H1 (cell line): Measurements from ENCODE around the gene KCNK3. TPM values are rescaled to one million over a fixed set of nuclear protein-coding genes. Genes with fewer than 3 reads are reported as not detected.

Source experiments
- CTCF ChIA-PET: fragments of 300-600 bp; sonication (Branson Sonifier 250); formaldehyde crosslinking; loops from one replicate; lab custom pipeline; 2021; ENCODE audit not compliant: partially characterized antibody; lab: Charles Lee
- POLR2A ChIA-PET: fragments of 300-600 bp; sonication (Branson Sonifier 250); formaldehyde crosslinking; loops from one replicate; lab custom pipeline; 2021; ENCODE audit warnings: inconsistent platforms; ENCODE audit not compliant: partially characterized antibody; lab: Charles Lee
- DNase-seq, 2 experiments: peaks; one replicate each; pipeline versions ENCODE4 v3.0.0 to v3.0.0-alpha.2; 2010 to 2022; ENCODE audit warnings: low spot score in 2 of 2, low read depth in 1 of 2, mixed read lengths in 1 of 2
- FAIRE-seq: peaks from 2 replicates; lab custom pipeline; 2011; peaks lifted over from hg19 to GRCh38; lab: Jason Lieb, UNC
- H2AFZ ChIP-seq: 2 replicates; pipeline ENCODE4 v1.8.1; 2012; ENCODE audit warnings: low read length, inconsistent platforms
- H2AK5ac ChIP-seq: 2 replicates; pipeline ENCODE4 v1.6.1; 2013; ENCODE audit warnings: low read depth, low read length
- H2BK120ac ChIP-seq: replicated peaks from 2 replicates; pipeline ENCODE3; 2013; ENCODE audit warnings: low read depth, low read length, inconsistent platforms
- H2BK12ac ChIP-seq: 2 replicates; pipeline ENCODE4 v1.6.1; 2013; ENCODE audit warnings: low read depth, low read length
- H2BK15ac ChIP-seq: 2 replicates; pipeline ENCODE4 v1.6.1; 2013; ENCODE audit warnings: low read length
- H2BK20ac ChIP-seq: 2 replicates; pipeline ENCODE4 v1.6.1; 2013; ENCODE audit warnings: low read length
- H2BK5ac ChIP-seq: 2 replicates; pipeline ENCODE4 v1.6.1; 2013; ENCODE audit warnings: low read depth, low read length
- H3K14ac ChIP-seq: 2 replicates; pipeline ENCODE4 v1.6.1; 2013; ENCODE audit warnings: inconsistent platforms; ENCODE audit not compliant: insufficient read length
- H3K18ac ChIP-seq: 2 replicates; pipeline ENCODE4 v1.6.1; 2013; ENCODE audit warnings: low read length; ENCODE audit errors: extremely low read depth
- H3K23ac ChIP-seq: 2 replicates; pipeline ENCODE4 v1.6.1; 2013; ENCODE audit warnings: inconsistent platforms; ENCODE audit not compliant: insufficient read length
- H3K23me2 ChIP-seq: 2 replicates; pipeline ENCODE4 v1.6.1; 2013; ENCODE audit warnings: low read depth, low read length
- H3K27ac ChIP-seq: 2 replicates; pipeline ENCODE4 v1.6.1; 2011; ENCODE audit warnings: low read depth, low read length, inconsistent platforms
- H3K27me3 ChIP-seq, 4 experiments: replicated peaks in 1 of 4; 1 replicate in 1 of 4; 2 replicates in 3 of 4; pipeline versions ENCODE4 v1.6.1 to v1.8.1; 2011 to 2013; ENCODE audit warnings: low read length in 3 of 4, mild to moderate bottlenecking in 3 of 4, inconsistent platforms in 2 of 4, mixed read lengths in 2 of 4, moderate library complexity in 1 of 4; ENCODE audit not compliant: control insufficient read depth in 3 of 4, insufficient read depth in 3 of 4; ENCODE audit errors: extremely low read depth in 1 of 4
- H3K36me3 ChIP-seq, 4 experiments: 2 replicates each; pipeline versions ENCODE4 v1.6.1 to v1.8.1; 2011 to 2013; ENCODE audit warnings: mild to moderate bottlenecking in 4 of 4, low read length in 3 of 4, moderate library complexity in 2 of 4, control low read depth in 1 of 4, inconsistent platforms in 1 of 4; ENCODE audit not compliant: insufficient read depth in 4 of 4, control insufficient read depth in 2 of 4
- H3K4ac ChIP-seq: replicated peaks from 2 replicates; pipeline ENCODE3; 2013; ENCODE audit warnings: low read length, low read depth, mixed read lengths, inconsistent platforms; ENCODE audit not compliant: insufficient read length
- H3K4me1 ChIP-seq, 4 experiments: replicated peaks in 1 of 4; 1 replicate in 1 of 4; 2 replicates in 3 of 4; pipeline versions ENCODE4 v1.6.1 to v1.8.1; 2011 to 2013; ENCODE audit warnings: low read length in 3 of 4, inconsistent platforms in 2 of 4, mixed read lengths in 1 of 4; ENCODE audit not compliant: insufficient read depth in 4 of 4, control insufficient read depth in 3 of 4
- H3K4me2 ChIP-seq, 2 experiments: 2 replicates each; pipeline versions ENCODE4 v1.6.1 to v1.8.1; 2011 to 2013; ENCODE audit warnings: low read depth in 2 of 2, low read length in 2 of 2, control low read depth in 1 of 2, inconsistent platforms in 1 of 2, mild to moderate bottlenecking in 1 of 2; ENCODE audit not compliant: insufficient read depth in 1 of 2
- H3K4me3 ChIP-seq, 4 experiments: fragments of 200-600, 300-600 bp in 1 of 4; sonication (generic), shearing (Covaris generic), sonication (Bioruptor Twin) in 1 of 4; 2 replicates each; pipeline versions ENCODE4 v1.5.1 to v1.8.1; 2011 to 2016; ENCODE audit warnings: low read length in 4 of 4, low read depth in 3 of 4, control low read depth in 2 of 4, inconsistent platforms in 2 of 4, mild to moderate bottlenecking in 2 of 4, mixed read lengths in 1 of 4, moderate library complexity in 1 of 4; ENCODE audit not compliant: insufficient read depth in 2 of 4; ENCODE audit errors: extremely low read depth in 1 of 4
- H3K56ac ChIP-seq: replicated peaks from 2 replicates; pipeline ENCODE3; 2013; ENCODE audit warnings: low read depth, mild to moderate bottlenecking, mixed read lengths, low read length, inconsistent platforms; ENCODE audit not compliant: insufficient read length
- H3K79me1 ChIP-seq: 2 replicates; pipeline ENCODE4 v1.6.1; 2013; ENCODE audit warnings: low read depth, low read length, control low read depth
- H3K79me2 ChIP-seq, 2 experiments: 2 replicates each; pipeline versions ENCODE4 v1.6.1 to v1.8.1; 2012 to 2013; ENCODE audit warnings: low read length in 2 of 2, mild to moderate bottlenecking in 2 of 2, inconsistent platforms in 1 of 2; ENCODE audit not compliant: insufficient read depth in 2 of 2, control insufficient read depth in 1 of 2
- H3K9ac ChIP-seq, 4 experiments: replicated peaks in 1 of 4; 1 replicate in 1 of 4; 2 replicates in 3 of 4; pipeline versions ENCODE4 v1.6.1 to v1.8.1; 2011 to 2013; ENCODE audit warnings: low read depth in 3 of 4, low read length in 3 of 4, control low read depth in 2 of 4, mild to moderate bottlenecking in 2 of 4, moderate library complexity in 2 of 4, inconsistent platforms in 1 of 4; ENCODE audit errors: extremely low read depth in 1 of 4
- H3K9me3 ChIP-seq, 2 experiments: 2 replicates each; pipeline versions ENCODE4 v1.6.1 to v1.8.1; 2012 to 2013; ENCODE audit warnings: mild to moderate bottlenecking in 2 of 2, moderate library complexity in 2 of 2, control low read depth in 1 of 2, inconsistent platforms in 1 of 2, low read depth in 1 of 2, low read length in 1 of 2, mixed read lengths in 1 of 2; ENCODE audit not compliant: insufficient read depth in 2 of 2
- H4K20me1 ChIP-seq, 2 experiments: replicated peaks in 1 of 2; 2 replicates each; pipeline versions ENCODE3 to v1.8.1; 2011 to 2013; ENCODE audit warnings: inconsistent platforms in 2 of 2, low read length in 2 of 2, mild to moderate bottlenecking in 1 of 2; ENCODE audit not compliant: insufficient read depth in 2 of 2, control insufficient read depth in 1 of 2
- H4K5ac ChIP-seq: 2 replicates; pipeline ENCODE4 v1.6.1; 2013; ENCODE audit warnings: low read length, low read depth, mixed read lengths, inconsistent platforms; ENCODE audit not compliant: insufficient read length
- H4K8ac ChIP-seq: 2 replicates; pipeline ENCODE4 v1.8.0; 2013; ENCODE audit warnings: mild to moderate bottlenecking, moderate library complexity, low read length, inconsistent platforms; ENCODE audit not compliant: insufficient read depth; ENCODE audit errors: extremely low read depth
- H4K91ac ChIP-seq: replicated peaks from 2 replicates; pipeline ENCODE3; 2013; ENCODE audit warnings: low read length, mixed read lengths, inconsistent platforms; ENCODE audit not compliant: insufficient read length
- BRCA1 ChIP-seq: IDR thresholded peaks from 2 replicates; pipeline ENCODE4 v1.6.1; 2012; ENCODE audit warnings: low read depth, low read length, improper control_type of control experiment
- EP300 ChIP-seq, 2 experiments: IDR thresholded peaks; 1 replicate in 1 of 2; 2 replicates in 1 of 2; pipeline ENCODE4 v1.6.1; 2011 to 2012; ENCODE audit warnings: low read depth in 2 of 2, low read length in 2 of 2, mild to moderate bottlenecking in 2 of 2, borderline replicate concordance in 1 of 2, inconsistent platforms in 1 of 2, moderate library complexity in 1 of 2
- FOSL1 ChIP-seq: IDR thresholded peaks from 2 replicates; pipeline ENCODE4 v1.6.1; 2011; ENCODE audit warnings: mild to moderate bottlenecking, low read depth, low read length, moderate library complexity; ENCODE audit not compliant: insufficient read depth
- KDM5A ChIP-seq: fragments of 200-600 bp; IDR thresholded peaks from 2 replicates; pipeline ENCODE4 v1.7.1; 2012; ENCODE audit warnings: mild to moderate bottlenecking, low read length, inconsistent platforms, mixed read lengths
- PHF8 ChIP-seq: fragments of 200-600 bp; sonication (generic); conservative IDR thresholded peaks from 2 replicates; pipeline ENCODE4 v1.7.1; 2012; ENCODE audit warnings: low read depth, mild to moderate bottlenecking, inconsistent platforms, low read length, moderate library complexity
- POU5F1 ChIP-seq: IDR thresholded peaks from 2 replicates; pipeline ENCODE4 v1.6.1; 2011; ENCODE audit warnings: low read depth, mild to moderate bottlenecking, low read length, moderate library complexity
- RBBP5 ChIP-seq: IDR thresholded peaks from 2 replicates; pipeline ENCODE4 v1.7.1; 2012; ENCODE audit warnings: low read depth, mild to moderate bottlenecking, inconsistent platforms, low read length, moderate library complexity, borderline replicate concordance
- SIX5 ChIP-seq: IDR thresholded peaks from 2 replicates; pipeline ENCODE4 v1.6.1; 2011; ENCODE audit warnings: mild to moderate bottlenecking, low read depth, low read length
- SUZ12 ChIP-seq: fragments of 200-600 bp; sonication (generic); IDR thresholded peaks from 2 replicates; pipeline ENCODE4 v1.6.1; 2012; ENCODE audit warnings: mild to moderate bottlenecking, inconsistent platforms, low read length, moderate library complexity, mixed read lengths
- TBP ChIP-seq: IDR thresholded peaks from 2 replicates; pipeline ENCODE4 v1.6.1; 2011; ENCODE audit warnings: low read depth, low read length, improper control_type of control experiment
- WGBS, 2 experiments: shearing (Covaris generic) in 1 of 2; methylation state at CpG; one replicate each; pipeline versions ENCODE4 v1.1.6 to v1.1.7; 2013 to 2015; ENCODE audit warnings: low lambda C conversion rate in 2 of 2, mixed read lengths in 2 of 2, inconsistent platforms in 1 of 2, low coverage in 1 of 2, missing lambda C conversion rate in 1 of 2; ENCODE audit not compliant: insufficient replicate concordance in 2 of 2, insufficient coverage in 1 of 2, insufficient read length in 1 of 2; ENCODE audit errors: extremely low coverage in 1 of 2, missing lambda C conversion rate in 1 of 2; 5-methylcytosine and 5-hydroxymethylcytosine counted together
- polyA plus RNA-seq, 7 experiments: library from polyadenylated mRNA; depleted of rRNA in 3 of 7; stranded (reverse) in 5 of 7; unstranded in 2 of 7; fragments of >200 nt in 5 of 7; fragments of 200-250 nt in 2 of 7; gene quantifications; 1 replicate in 5 of 7; 2 replicates in 1 of 7; 4 replicates in 1 of 7; pipeline versions ENCODE4 v1.2.1 to v1.2.3, GENCODE V29; 2011 to 2013; ENCODE audit warnings: missing spikeins in 2 of 7, mixed read lengths in 2 of 7
- total RNA-seq: library from RNA; stranded (reverse); fragmentation: NEBNext Ultra II Directional; extraction: Animal tissue kit (Norgen Biotek cat#: 25700); gene quantifications from 2 replicates; pipeline ENCODE4 v1.2.1, GENCODE V29; 2021
- TF ChIP-seq, protein P1 (sequence below): IDR thresholded peaks from 2 replicates; pipeline ENCODE4 v1.6.1; 2011; ENCODE audit warnings: low read depth, mild to moderate bottlenecking, low read length; ENCODE audit not compliant: insufficient read depth

Gene KCNK3
- total and polyA plus RNA-seq, 2 of the 8 experiments (the other 6 are each of a cell fraction or from before 2014, with no cell fraction given), result 0.29 to 0.30 TPM

GRCh38 chr2:26675651-26676255 lies 16.8 kb upstream of the KCNK3 start:
- H3K27me3 ChIP-seq, result no peaks in the 10 kb centered on the region; a peak in 2 of 7 replicates
- H2AK5ac ChIP-seq, result no peak overlapping the region
- no peak overlapping the region for H3K4me3 ChIP-seq
- WGBS, 2 experiments, result 88% methylated on average over 6 of the region's 6 CpGs; no CpG with 5 or more reads in 1 of the 2 experiments
- H2BK15ac ChIP-seq, result no peak overlapping the region
- H2BK5ac ChIP-seq, result no peak overlapping the region
- no peak overlapping the region for H3K4me2 ChIP-seq
- H4K8ac ChIP-seq, result no peak overlapping the region
- no peak overlapping the region for H3K14ac ChIP-seq
- no peak for TF ChIP-seq TBP
- TF ChIP-seq, protein P1, sequence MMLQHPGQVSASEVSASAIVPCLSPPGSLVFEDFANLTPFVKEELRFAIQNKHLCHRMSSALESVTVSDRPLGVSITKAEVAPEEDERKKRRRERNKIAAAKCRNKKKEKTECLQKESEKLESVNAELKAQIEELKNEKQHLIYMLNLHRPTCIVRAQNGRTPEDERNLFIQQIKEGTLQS, result no peak
- no peak for TF ChIP-seq BRCA1
- no peak for TF ChIP-seq RBBP5
- TF ChIP-seq POU5F1, result no peak
- no peak for TF ChIP-seq EP300 (IDR thresholded peaks at IDR 0.05; ENCODE audit: borderline replicate concordance in 1 of 2, low read depth in 2 of 2, low read length in 2 of 2)
- TF ChIP-seq PHF8, result no peak
- no peak for TF ChIP-seq SIX5
- no peak for TF ChIP-seq KDM5A
- TF ChIP-seq FOSL1, result no peak
- TF ChIP-seq SUZ12, result no peak
- no peak overlapping the region for H4K5ac ChIP-seq
- H3K4me1 ChIP-seq, result no peaks in the 10 kb centered on the region; a peak in 1 of 7 replicates
- no peak overlapping the region for H2BK12ac ChIP-seq
- POLR2A ChIA-PET, result no interaction called here
- H3K9ac ChIP-seq, result no peak overlapping the region
- H2BK120ac ChIP-seq, result no peak overlapping the region
- H3K27ac ChIP-seq, result no peak overlapping the region
- no peak overlapping the region for H2BK20ac ChIP-seq
- no peak overlapping the region for H3K18ac ChIP-seq
- no peaks in the 10 kb centered on the region for H4K20me1 ChIP-seq
- no peak overlapping the region for H4K91ac ChIP-seq
- H3K9me3 ChIP-seq, result no peaks in the 10 kb centered on the region; a peak in 1 of 4 replicates
- DNase-seq (no peak), FAIRE-seq (no peak)
- CTCF ChIA-PET, result no interaction called here
- no peaks in the 10 kb centered on the region for H3K79me2 ChIP-seq
- H3K56ac ChIP-seq, result no peak overlapping the region
- H3K79me1 ChIP-seq, result no peaks in the 10 kb centered on the region
- no peak overlapping the region for H3K4ac ChIP-seq
- no peaks in the 10 kb centered on the region for H3K36me3 ChIP-seq
- no peak overlapping the region for H3K23ac ChIP-seq
- H3K23me2 ChIP-seq, result no peaks in the 10 kb centered on the region
- no peak overlapping the region for H2AFZ ChIP-seq
